Keratinocyte (primary cell): ENCODE data around the gene NT5DC2.

ENCODE experiments used
- CTCF ChIP-seq, 3 experiments: IDR thresholded peaks in 1 of 3; conservative IDR thresholded peaks in 1 of 3; optimal IDR thresholded peaks in 1 of 3; 2 replicates in 2 of 3; 3 replicates in 1 of 3; pipeline versions ENCODE3 to v1.5.1; 2011; ENCODE audit warnings: low read length in 3 of 3, mild to moderate bottlenecking in 3 of 3, moderate library complexity in 2 of 3, control low read depth in 1 of 3, inconsistent platforms in 1 of 3; ENCODE audit not compliant: insufficient read depth in 2 of 3; ENCODE audit errors: extremely low read depth in 1 of 3
- EZH2 ChIP-seq: IDR thresholded peaks from one replicate; pipeline ENCODE4 v1.6.1; 2012; ENCODE audit warnings: inconsistent platforms, mild to moderate bottlenecking, low read length, moderate library complexity

GRCh38 chr3:52523386-52524257 is 10.0 kb downstream of the NT5DC2 start:
- no peak for TF ChIP-seq CTCF (optimal IDR thresholded peaks at IDR 0.05 in 1 of 3, IDR thresholded peaks at IDR 0.05 in 1 of 3, conservative IDR thresholded peaks at IDR 0.05 in 1 of 3; ENCODE audit: extremely low read depth in 1 of 3, insufficient read depth in 2 of 3, low read length in 3 of 3)
- TF ChIP-seq EZH2: no peak
